PFSK-1 (cell line): ENCODE measurements around the gene EPOP.
A peak's percentile ranks its signal among the peaks of the same experiment; 100 is the strongest.

Experiments
- FOXP2 ChIP-seq: optimal IDR thresholded peaks from 2 replicates; pipeline ENCODE3; 2011; ENCODE audit warnings: borderline replicate concordance, control low read depth, inconsistent platforms; ENCODE audit not compliant: insufficient read depth; ENCODE audit errors: extremely low read length, extremely low read depth
- POLR2AphosphoS5 ChIP-seq: IDR thresholded peaks from 2 replicates; pipeline ENCODE4 v1.6.1; 2012; ENCODE audit warnings: low read depth, mild to moderate bottlenecking, control low read depth, low read length, moderate library complexity
- REST ChIP-seq, 2 experiments: IDR thresholded peaks; 2 replicates each; pipeline versions ENCODE4 v1.6.1 to v1.8.0; 2011 to 2012; ENCODE audit warnings: low read depth in 2 of 2, low read length in 2 of 2, control low read depth in 1 of 2, inconsistent platforms in 1 of 2, mild to moderate bottlenecking in 1 of 2, moderate library complexity in 1 of 2; ENCODE audit not compliant: insufficient read depth in 1 of 2
- SIN3A ChIP-seq: IDR thresholded peaks from 2 replicates; pipeline ENCODE4 v1.6.1; 2012; ENCODE audit warnings: mild to moderate bottlenecking, low read length, moderate library complexity, borderline replicate concordance; ENCODE audit not compliant: insufficient read depth
- TAF1 ChIP-seq: IDR thresholded peaks from 2 replicates; pipeline ENCODE4 v1.6.1; 2012; ENCODE audit warnings: low read length, control low read depth, borderline replicate concordance; ENCODE audit not compliant: insufficient read depth

The EPOP gene

GRCh38 chr17:38702916-38703741 is 28.4 kb upstream of the EPOP start:
- TF ChIP-seq SIN3A = no peak

- TF ChIP-seq POLR2AphosphoS5 (peak; percentile 78), REST (IDR thresholded peaks at IDR 0.05; ENCODE audit: insufficient read depth in 1 of 2, low read depth in 2 of 2, low read length in 2 of 2) (0 out of 4 replicates have a peak, but pooled peaks of 1 of the 2 experiments have one; percentile 8), TAF1 (peak; percentile 72; the same call in 1 of the 2 replicates), FOXP2 (no peak), SIN3A (no peak)
These were observed 27.6 kb upstream of the EPOP start for GRCh38 chr17:38702166-38702915.

GRCh38 chr17:38701504-38702165 is 26.9 kb upstream of the EPOP start:
- TF ChIP-seq FOXP2 = no peak
- no peak for TF ChIP-seq TAF1

- no peak for TF ChIP-seq POLR2AphosphoS5
- TF ChIP-seq SIN3A = no peak
- no peak for TF ChIP-seq REST (IDR thresholded peaks at IDR 0.05; ENCODE audit: insufficient read depth in 1 of 2, low read depth in 2 of 2, low read length in 2 of 2)
- TF ChIP-seq TAF1 = no peak
- TF ChIP-seq FOXP2 = no peak
These were observed 24.0 kb upstream of the EPOP start for GRCh38 chr17:38698760-38699159.

GRCh38 chr17:38697061-38697820 is 22.5 kb upstream of the EPOP start:
- TF ChIP-seq FOXP2 (no peak), TAF1 (no peak), POLR2AphosphoS5 (no peak), REST (IDR thresholded peaks at IDR 0.05; ENCODE audit: insufficient read depth in 1 of 2, low read depth in 2 of 2, low read length in 2 of 2) (no peak), SIN3A (no peak)
